ENCODE data around the gene FBXW8. TPM values are rescaled to one million over a fixed set of nuclear protein-coding genes. Genes with fewer than 3 reads are reported as not detected.
A peak's percentile ranks its signal among the peaks of the same experiment; 100 is the strongest.

The FBXW8 gene
- total RNA-seq, 1 experiment from 2014 or later = 15.6 TPM

- Mint-ChIP-seq H3K27ac (no peak overlapping the region), H3K27me3 (ENCODE audit: low read depth) (no peaks in the 10 kb centered on the region), H3K9me3 (no peaks in the 10 kb centered on the region), H3K4me3 (no peak overlapping the region), H3K36me3 (no peaks in the 10 kb centered on the region), H3K4me1 (peaks cover 25% of the 10 kb centered on the region)
- DNase-seq (ENCODE audit: low spot score) (no peak), ATAC-seq (no peak)
- TF ChIP-seq PRRX2 (CRISPR knock-in tag; IDR thresholded peaks at IDR 0.05) (no peak), NR2C2 (CRISPR knock-in tag; IDR thresholded peaks at IDR 0.05) (no peak), SOX15 (CRISPR knock-in tag; IDR thresholded peaks at IDR 0.05) (no peak), ZNF317 (CRISPR knock-in tag; IDR thresholded peaks at IDR 0.05; ENCODE audit: borderline replicate concordance, low read depth) (no peak), MYBL2 (CRISPR knock-in tag; IDR thresholded peaks at IDR 0.05) (no peak), SMAD3 (CRISPR knock-in tag; IDR thresholded peaks at IDR 0.05; ENCODE audit: borderline replicate concordance) (no peak), ZBTB21 (CRISPR knock-in tag; IDR thresholded peaks at IDR 0.05; ENCODE audit: borderline replicate concordance) (no peak), CREB1 (CRISPR knock-in tag; IDR thresholded peaks at IDR 0.05) (no peak), TP53 (CRISPR knock-in tag; IDR thresholded peaks at IDR 0.05) (no peak), ZNF416 (CRISPR knock-in tag; IDR thresholded peaks at IDR 0.05) (no peak), ZNF425 (CRISPR knock-in tag; conservative IDR thresholded peaks at IDR 0.05) (no peak)
- TF ChIP-seq, protein P1, sequence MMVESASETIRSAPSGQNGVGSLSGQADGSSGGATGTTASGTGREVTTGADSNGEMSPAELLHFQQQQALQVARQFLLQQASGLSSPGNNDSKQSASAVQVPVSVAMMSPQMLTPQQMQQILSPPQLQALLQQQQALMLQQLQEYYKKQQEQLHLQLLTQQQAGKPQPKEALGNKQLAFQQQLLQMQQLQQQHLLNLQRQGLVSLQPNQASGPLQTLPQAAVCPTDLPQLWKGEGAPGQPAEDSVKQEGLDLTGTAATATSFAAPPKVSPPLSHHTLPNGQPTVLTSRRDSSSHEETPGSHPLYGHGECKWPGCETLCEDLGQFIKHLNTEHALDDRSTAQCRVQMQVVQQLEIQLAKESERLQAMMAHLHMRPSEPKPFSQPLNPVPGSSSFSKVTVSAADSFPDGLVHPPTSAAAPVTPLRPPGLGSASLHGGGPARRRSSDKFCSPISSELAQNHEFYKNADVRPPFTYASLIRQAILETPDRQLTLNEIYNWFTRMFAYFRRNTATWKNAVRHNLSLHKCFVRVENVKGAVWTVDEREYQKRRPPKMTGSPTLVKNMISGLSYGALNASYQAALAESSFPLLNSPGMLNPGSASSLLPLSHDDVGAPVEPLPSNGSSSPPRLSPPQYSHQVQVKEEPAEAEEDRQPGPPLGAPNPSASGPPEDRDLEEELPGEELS (CRISPR knock-in tag; IDR thresholded peaks at IDR 0.05) = no peak
- TF ChIP-seq, protein P2, sequence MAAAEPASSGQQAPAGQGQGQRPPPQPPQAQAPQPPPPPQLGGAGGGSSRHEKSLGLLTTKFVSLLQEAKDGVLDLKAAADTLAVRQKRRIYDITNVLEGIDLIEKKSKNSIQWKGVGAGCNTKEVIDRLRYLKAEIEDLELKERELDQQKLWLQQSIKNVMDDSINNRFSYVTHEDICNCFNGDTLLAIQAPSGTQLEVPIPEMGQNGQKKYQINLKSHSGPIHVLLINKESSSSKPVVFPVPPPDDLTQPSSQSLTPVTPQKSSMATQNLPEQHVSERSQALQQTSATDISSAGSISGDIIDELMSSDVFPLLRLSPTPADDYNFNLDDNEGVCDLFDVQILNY (CRISPR knock-in tag; IDR thresholded peaks at IDR 0.05) = no peak
- CTCF ChIA-PET = no interaction called here
- POLR2A ChIA-PET = no interaction called here
Measured at GRCh38 chr12:117068492-117068891, 157.7 kb downstream of the FBXW8 start.

- Mint-ChIP-seq H3K4me1 (peaks cover 18% of the 10 kb centered on the region), H3K36me3 (no peaks in the 10 kb centered on the region), H3K27ac (0 out of 2 replicates have a peak overlapping the region, but pooled peaks have one; percentile 38), H3K9me3 (no peaks in the 10 kb centered on the region), H3K27me3 (ENCODE audit: low read depth) (no peaks in the 10 kb centered on the region), H3K4me3 (no peak overlapping the region)
- no peak for DNase-seq (ENCODE audit: low spot score)
- CTCF ChIA-PET = interaction anchor here (3.2 kb wide), 1 partner anchor 50 kb away, joined by 12 read pairs; no protein-coding TSS in a partner anchor
- no peak for ATAC-seq
- POLR2A ChIA-PET = no interaction called here
- TF ChIP-seq ZNF263 (CRISPR knock-in tag; IDR thresholded peaks at IDR 0.05; ENCODE audit: low read depth) = no peak
- TF ChIP-seq, protein P3, sequence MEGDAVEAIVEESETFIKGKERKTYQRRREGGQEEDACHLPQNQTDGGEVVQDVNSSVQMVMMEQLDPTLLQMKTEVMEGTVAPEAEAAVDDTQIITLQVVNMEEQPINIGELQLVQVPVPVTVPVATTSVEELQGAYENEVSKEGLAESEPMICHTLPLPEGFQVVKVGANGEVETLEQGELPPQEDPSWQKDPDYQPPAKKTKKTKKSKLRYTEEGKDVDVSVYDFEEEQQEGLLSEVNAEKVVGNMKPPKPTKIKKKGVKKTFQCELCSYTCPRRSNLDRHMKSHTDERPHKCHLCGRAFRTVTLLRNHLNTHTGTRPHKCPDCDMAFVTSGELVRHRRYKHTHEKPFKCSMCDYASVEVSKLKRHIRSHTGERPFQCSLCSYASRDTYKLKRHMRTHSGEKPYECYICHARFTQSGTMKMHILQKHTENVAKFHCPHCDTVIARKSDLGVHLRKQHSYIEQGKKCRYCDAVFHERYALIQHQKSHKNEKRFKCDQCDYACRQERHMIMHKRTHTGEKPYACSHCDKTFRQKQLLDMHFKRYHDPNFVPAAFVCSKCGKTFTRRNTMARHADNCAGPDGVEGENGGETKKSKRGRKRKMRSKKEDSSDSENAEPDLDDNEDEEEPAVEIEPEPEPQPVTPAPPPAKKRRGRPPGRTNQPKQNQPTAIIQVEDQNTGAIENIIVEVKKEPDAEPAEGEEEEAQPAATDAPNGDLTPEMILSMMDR (IDR thresholded peaks at IDR 0.05) = no peak
- TF ChIP-seq NFYB (CRISPR knock-in tag; conservative IDR thresholded peaks at IDR 0.05; ENCODE audit: low read depth) = no peak
- no peak for TF ChIP-seq OVOL2 (CRISPR knock-in tag; IDR thresholded peaks at IDR 0.05; ENCODE audit: borderline replicate concordance)
- TF ChIP-seq ZNF138 (CRISPR knock-in tag; conservative IDR thresholded peaks at IDR 0.05) = no peak
- TF ChIP-seq SP1 (CRISPR knock-in tag; conservative IDR thresholded peaks at IDR 0.05) = no peak
- no peak for TF ChIP-seq ATF1 (CRISPR knock-in tag; IDR thresholded peaks at IDR 0.05)
Measured at GRCh38 chr12:117069101-117069797, 158.5 kb downstream of the FBXW8 start.

Data from WTC11 (cell line).